DND-41 (cell line): ENCODE results near the gene FAM78A.

ENCODE experiments used
- ATAC-seq: fragments of 200-7000 bp; cut with Tn5 transposase; 3 replicates; pipeline ENCODE4 v1.9.1; 2021; ENCODE audit warnings: low read depth; ENCODE audit not compliant: insufficient read depth
- DNase-seq: peaks from one replicate; pipeline ENCODE4 v3.0.0-alpha.2; 2020
- H2AFZ ChIP-seq: 2 replicates; pipeline ENCODE4 v1.6.0; 2012; ENCODE audit warnings: low read depth, low read length
- H3K27ac ChIP-seq: 2 replicates; pipeline ENCODE4 v1.5.1; 2012; ENCODE audit warnings: low read length, inconsistent platforms
- H3K27me3 ChIP-seq: fragments of 200-600 bp; sonication (generic); 2 replicates; pipeline ENCODE4 v1.6.0; 2012; ENCODE audit warnings: low read length, mild to moderate bottlenecking, inconsistent platforms; ENCODE audit not compliant: insufficient read depth, poor library complexity
- H3K36me3 ChIP-seq: 2 replicates; pipeline ENCODE4 v1.5.1; 2012; ENCODE audit warnings: low read length, inconsistent platforms; ENCODE audit not compliant: insufficient read depth
- H3K4me1 ChIP-seq: 2 replicates; pipeline ENCODE4 v1.5.1; 2012; ENCODE audit warnings: mild to moderate bottlenecking, low read length; ENCODE audit not compliant: insufficient read depth
- H3K4me2 ChIP-seq: 2 replicates; pipeline ENCODE4 v1.6.0; 2012; ENCODE audit warnings: mild to moderate bottlenecking, moderate library complexity, low read length, inconsistent platforms; ENCODE audit not compliant: insufficient read depth
- H3K4me3 ChIP-seq, 2 experiments: fragments of 200-600 bp in 1 of 2; shearing (Covaris generic) in 1 of 2; 2 replicates each; pipeline ENCODE4 v1.5.1; 2012 to 2016; ENCODE audit warnings: inconsistent platforms in 2 of 2, low read length in 2 of 2, mild to moderate bottlenecking in 2 of 2, low read depth in 1 of 2, moderate library complexity in 1 of 2
- H3K79me2 ChIP-seq: 2 replicates; pipeline ENCODE4 v1.6.0; 2012; ENCODE audit warnings: low read length, inconsistent platforms; ENCODE audit not compliant: insufficient read depth
- H3K9ac ChIP-seq: 2 replicates; pipeline ENCODE4 v1.6.0; 2012; ENCODE audit warnings: low read depth, mild to moderate bottlenecking, inconsistent platforms, low read length, moderate library complexity
- H3K9me3 ChIP-seq: 2 replicates; pipeline ENCODE4 v1.5.1; 2012; ENCODE audit warnings: low read length, moderate library complexity, mild to moderate bottlenecking, inconsistent platforms; ENCODE audit not compliant: insufficient read depth, severe bottlenecking
- H4K20me1 ChIP-seq: 2 replicates; pipeline ENCODE4 v1.6.0; 2012; ENCODE audit warnings: low read length; ENCODE audit not compliant: insufficient read depth
- CTCF ChIP-seq: IDR thresholded peaks from 2 replicates; pipeline ENCODE4 v1.5.1; 2012; ENCODE audit warnings: borderline replicate concordance, low read length, moderate library complexity, mild to moderate bottlenecking; ENCODE audit not compliant: poor library complexity, severe bottlenecking; ENCODE audit errors: extremely low read depth
- EZH2 ChIP-seq: IDR thresholded peaks from 3 replicates; pipeline ENCODE4 v1.6.1; 2012; ENCODE audit warnings: borderline replicate concordance, low read depth, mild to moderate bottlenecking, moderate library complexity, low read length, inconsistent platforms; ENCODE audit not compliant: severe bottlenecking

Gene FAM78A

GRCh38 chr9:131259432-131259898 lies 16.8 kb downstream of the FAM78A start:
- Histone ChIP-seq H4K20me1 (peaks cover 14% of the 10 kb centered on the region; the same call in 1 of the 2 replicates), H3K9ac (no peak overlapping the region), H2AFZ (no peak overlapping the region), H3K27me3 (no peaks in the 10 kb centered on the region), H3K9me3 (no peaks in the 10 kb centered on the region), H3K27ac (no peak overlapping the region), H3K4me3 (no peak overlapping the region), H3K4me2 (no peak overlapping the region), H3K79me2 (peaks cover 46% of the 10 kb centered on the region), H3K36me3 (peaks cover 62% of the 10 kb centered on the region), H3K4me1 (peaks cover 38% of the 10 kb centered on the region)
- TF ChIP-seq CTCF (no peak), EZH2 (no peak)
- DNase-seq (no peak), ATAC-seq (no peak)

GRCh38 chr9:131258698-131259431 lies 17.4 kb downstream of the FAM78A start:
- no peak for DNase-seq
- peaks cover 56% of the 10 kb centered on the region for H3K36me3 ChIP-seq
- ATAC-seq, result no peak
- H3K79me2 ChIP-seq, result peaks cover 40% of the 10 kb centered on the region
- TF ChIP-seq EZH2 (no peak), CTCF (no peak)
- no peak overlapping the region for H2AFZ ChIP-seq
- H3K4me1 ChIP-seq, result peaks cover 44% of the 10 kb centered on the region
- H3K9ac ChIP-seq, result no peak overlapping the region; the same call in 1 of the 2 replicates
- no peak overlapping the region for H3K4me3 ChIP-seq
- peak overlapping the region; percentile 100 for H3K27ac ChIP-seq
- H3K27me3 ChIP-seq, result no peaks in the 10 kb centered on the region
- H3K9me3 ChIP-seq, result no peaks in the 10 kb centered on the region
- H4K20me1 ChIP-seq, result peaks cover 13% of the 10 kb centered on the region; the same call in 1 of the 2 replicates
- H3K4me2 ChIP-seq, result no peak overlapping the region

- H3K9ac ChIP-seq, result no peak overlapping the region; the same call in 1 of the 2 replicates
Observed at GRCh38 chr9:131258186-131258585, 18.1 kb downstream of the FAM78A start.

GRCh38 chr9:131257266-131258025 lies 18.9 kb downstream of the FAM78A start:
- no peaks in the 10 kb centered on the region for H3K27me3 ChIP-seq
- DNase-seq (peak; percentile 51), ATAC-seq (no peak)
- no peak overlapping the region for H3K4me3 ChIP-seq
- peaks cover 45% of the 10 kb centered on the region for H3K36me3 ChIP-seq
- peak overlapping the region; percentile 100 for H3K27ac ChIP-seq
- peaks cover 58% of the 10 kb centered on the region for H3K4me1 ChIP-seq
- H2AFZ ChIP-seq, result no peak overlapping the region
- TF ChIP-seq CTCF (no peak), EZH2 (no peak)
- peaks cover 10% of the 10 kb centered on the region; the same call in 1 of the 2 replicates for H4K20me1 ChIP-seq
- H3K4me2 ChIP-seq, result peak overlapping the region; percentile 36; the same call in 1 of the 2 replicates
- peaks cover 28% of the 10 kb centered on the region for H3K79me2 ChIP-seq
- H3K9me3 ChIP-seq, result no peaks in the 10 kb centered on the region
- peak overlapping the region; percentile 74 for H3K9ac ChIP-seq

More at GRCh38 chr9:131258186-131258585, 18.1 kb downstream of the FAM78A start:
- Histone ChIP-seq H3K4me3 (no peak overlapping the region), H3K4me2 (no peak overlapping the region), H3K27me3 (no peaks in the 10 kb centered on the region), H3K9me3 (no peaks in the 10 kb centered on the region), H4K20me1 (peaks cover 10% of the 10 kb centered on the region; the same call in 1 of the 2 replicates), H3K27ac (peak overlapping the region; percentile 100), H3K79me2 (peaks cover 35% of the 10 kb centered on the region), H3K4me1 (peaks cover 50% of the 10 kb centered on the region), H2AFZ (no peak overlapping the region), H3K36me3 (peaks cover 52% of the 10 kb centered on the region)
- DNase-seq, result no peak
- ATAC-seq, result no peak
- TF ChIP-seq EZH2, result no peak
